Gastrocnemius medialis (tissue), 4 donors: ENCODE data around the gene GPR152.

Experiments
- POLR2A ChIP-seq, 2 donors: fragments of 450-650 bp; IDR thresholded peaks; one replicate each; pipeline ENCODE4 v1.6.1; 2017; ENCODE audit warnings: antibody characterized with exemption in 2 of 2, mild to moderate bottlenecking in 2 of 2, moderate library complexity in 2 of 2
- TF ChIP-seq, protein P1 (sequence below), 5 experiments: fragments of 450-650 bp in 3 of 5; fragments of 200-600 bp in 2 of 5; sonication (generic) in 2 of 5; IDR thresholded peaks in 4 of 5; conservative IDR thresholded peaks in 1 of 5; 1 replicate in 4 of 5; 2 replicates in 1 of 5; pipeline ENCODE4 v1.5.1; 2016 to 2019; ENCODE audit warnings: antibody characterized with exemption in 5 of 5, mild to moderate bottlenecking in 3 of 5, moderate library complexity in 3 of 5

DNA sequence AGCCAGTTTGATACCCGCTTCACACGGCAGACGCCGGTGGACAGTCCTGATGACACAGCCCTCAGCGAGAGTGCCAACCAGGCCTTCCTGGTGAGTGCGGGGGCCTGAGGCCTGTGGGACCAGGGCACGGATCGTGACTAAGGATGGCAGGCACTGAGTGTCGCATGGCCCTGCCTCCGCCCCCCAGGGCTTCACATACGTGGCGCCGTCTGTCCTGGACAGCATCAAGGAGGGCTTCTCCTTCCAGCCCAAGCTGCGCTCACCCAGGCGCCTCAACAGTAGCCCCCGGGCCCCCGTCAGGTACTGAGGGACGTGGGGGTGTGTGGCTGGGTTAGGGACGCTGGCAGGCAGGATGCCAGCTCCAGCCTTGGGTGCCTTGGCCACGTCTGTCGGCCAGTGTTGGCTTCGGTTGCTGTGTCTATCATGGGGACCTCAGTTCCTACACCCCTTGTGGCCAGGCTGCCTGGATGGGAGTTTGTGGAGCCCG, 18.1 kb downstream of the GPR152 start:
- TF ChIP-seq, protein P1, sequence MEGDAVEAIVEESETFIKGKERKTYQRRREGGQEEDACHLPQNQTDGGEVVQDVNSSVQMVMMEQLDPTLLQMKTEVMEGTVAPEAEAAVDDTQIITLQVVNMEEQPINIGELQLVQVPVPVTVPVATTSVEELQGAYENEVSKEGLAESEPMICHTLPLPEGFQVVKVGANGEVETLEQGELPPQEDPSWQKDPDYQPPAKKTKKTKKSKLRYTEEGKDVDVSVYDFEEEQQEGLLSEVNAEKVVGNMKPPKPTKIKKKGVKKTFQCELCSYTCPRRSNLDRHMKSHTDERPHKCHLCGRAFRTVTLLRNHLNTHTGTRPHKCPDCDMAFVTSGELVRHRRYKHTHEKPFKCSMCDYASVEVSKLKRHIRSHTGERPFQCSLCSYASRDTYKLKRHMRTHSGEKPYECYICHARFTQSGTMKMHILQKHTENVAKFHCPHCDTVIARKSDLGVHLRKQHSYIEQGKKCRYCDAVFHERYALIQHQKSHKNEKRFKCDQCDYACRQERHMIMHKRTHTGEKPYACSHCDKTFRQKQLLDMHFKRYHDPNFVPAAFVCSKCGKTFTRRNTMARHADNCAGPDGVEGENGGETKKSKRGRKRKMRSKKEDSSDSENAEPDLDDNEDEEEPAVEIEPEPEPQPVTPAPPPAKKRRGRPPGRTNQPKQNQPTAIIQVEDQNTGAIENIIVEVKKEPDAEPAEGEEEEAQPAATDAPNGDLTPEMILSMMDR (IDR thresholded peaks at IDR 0.05 in 4 of 5, conservative IDR thresholded peaks at IDR 0.05 in 1 of 5): no peak
- TF ChIP-seq POLR2A (IDR thresholded peaks at IDR 0.05): no peak
